ENCODE results near the gene IDE.
"Not testable (repeated sequence)": the region's sequence is repeated elsewhere in the genome, so short reads cannot be mapped to it uniquely, and the experiment has no call there.

The IDE gene

GRCh38 chr10:92413519-92413918 lies 160.4 kb downstream of the IDE start:
- no peak for DNase-seq

- DNase-seq, result no peak
Measured at GRCh38 chr10:92413011-92413410, 160.9 kb downstream of the IDE start.

GRCh38 chr10:92411406-92411805 lies 162.5 kb downstream of the IDE start:
- no peak for DNase-seq

- DNase-seq, result no peak
Measured at GRCh38 chr10:92410501-92410900, 163.4 kb downstream of the IDE start.

- DNase-seq, result no peak
Measured at GRCh38 chr10:92408017-92408361, 165.9 kb downstream of the IDE start.

- peak; percentile 72 for DNase-seq
Measured at GRCh38 chr10:92407305-92408016, 166.4 kb downstream of the IDE start.

- no peak for DNase-seq
Measured at GRCh38 chr10:92405419-92405924, 168.4 kb downstream of the IDE start.

GRCh38 chr10:92404612-92405418 lies 169.1 kb downstream of the IDE start:
- DNase-seq, result no peak

- not testable (repeated sequence) for DNase-seq
Measured at GRCh38 chr10:92402234-92402633, 171.7 kb downstream of the IDE start.
